ENCODE results near the gene OOSP2.

The OOSP2 gene

GRCh38 chr11:60078745-60079144, 38.5 kb downstream of the OOSP2 start:
- DNase-seq (ENCODE audit: low read depth in 2 of 2): no peak

GRCh38 chr11:60080535-60080934, 40.3 kb downstream of the OOSP2 start:
- no peak for DNase-seq (ENCODE audit: low read depth in 2 of 2)

GRCh38 chr11:60084631-60085273, 44.5 kb downstream of the OOSP2 start:
- no peak for DNase-seq (ENCODE audit: low read depth in 2 of 2)

- no peak for DNase-seq (ENCODE audit: low read depth in 2 of 2)
These were observed 45.7 kb downstream of the OOSP2 start for GRCh38 chr11:60085909-60086308.

GRCh38 chr11:60087239-60087638, 47.0 kb downstream of the OOSP2 start:
- no peak for DNase-seq (ENCODE audit: low read depth in 2 of 2)

GRCh38 chr11:60088364-60088763, 48.2 kb downstream of the OOSP2 start, which contains the start of gene MS4A2:
MS4A2 (plus strand) TSS chr11:60088664; CDS start chr11:60088766, 102 bp downstream.
- DNase-seq (ENCODE audit: low read depth in 2 of 2): no peak

GRCh38 chr11:60095477-60096120, 55.4 kb downstream of the OOSP2 start:
- DNase-seq (ENCODE audit: low read depth in 2 of 2): no peak

GRCh38 chr11:60097189-60097588, 57.0 kb downstream of the OOSP2 start:
- no peak for DNase-seq (ENCODE audit: low read depth in 2 of 2)
